ENCODE data around the gene ARFIP1.

DNA sequence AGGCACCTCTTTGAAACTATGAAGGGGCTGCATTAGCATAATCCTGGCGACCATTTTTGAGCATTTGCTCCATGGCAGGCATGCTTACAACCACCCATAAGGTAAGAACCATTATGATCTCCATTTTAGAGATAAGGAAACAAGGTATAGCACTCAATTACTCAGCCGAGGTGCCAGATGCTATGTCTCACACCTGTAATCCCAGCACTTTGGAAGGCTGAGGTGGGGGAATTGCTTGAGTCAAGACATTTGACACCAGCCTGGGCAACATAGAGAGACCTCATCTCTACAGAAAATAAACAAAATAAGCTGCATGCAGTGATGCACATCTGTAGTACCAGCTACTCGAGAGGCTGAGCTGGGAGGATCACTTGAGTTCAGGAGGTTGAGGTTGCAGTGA lies 43.8 kb upstream of the ARFIP1 start:
- TF ChIP-seq, protein P1, sequence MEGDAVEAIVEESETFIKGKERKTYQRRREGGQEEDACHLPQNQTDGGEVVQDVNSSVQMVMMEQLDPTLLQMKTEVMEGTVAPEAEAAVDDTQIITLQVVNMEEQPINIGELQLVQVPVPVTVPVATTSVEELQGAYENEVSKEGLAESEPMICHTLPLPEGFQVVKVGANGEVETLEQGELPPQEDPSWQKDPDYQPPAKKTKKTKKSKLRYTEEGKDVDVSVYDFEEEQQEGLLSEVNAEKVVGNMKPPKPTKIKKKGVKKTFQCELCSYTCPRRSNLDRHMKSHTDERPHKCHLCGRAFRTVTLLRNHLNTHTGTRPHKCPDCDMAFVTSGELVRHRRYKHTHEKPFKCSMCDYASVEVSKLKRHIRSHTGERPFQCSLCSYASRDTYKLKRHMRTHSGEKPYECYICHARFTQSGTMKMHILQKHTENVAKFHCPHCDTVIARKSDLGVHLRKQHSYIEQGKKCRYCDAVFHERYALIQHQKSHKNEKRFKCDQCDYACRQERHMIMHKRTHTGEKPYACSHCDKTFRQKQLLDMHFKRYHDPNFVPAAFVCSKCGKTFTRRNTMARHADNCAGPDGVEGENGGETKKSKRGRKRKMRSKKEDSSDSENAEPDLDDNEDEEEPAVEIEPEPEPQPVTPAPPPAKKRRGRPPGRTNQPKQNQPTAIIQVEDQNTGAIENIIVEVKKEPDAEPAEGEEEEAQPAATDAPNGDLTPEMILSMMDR (IDR thresholded peaks at IDR 0.05): no peak
- no peak for TF ChIP-seq EZH2 (IDR thresholded peaks at IDR 0.05; ENCODE audit: borderline replicate concordance, insufficient read depth, low read depth, low read length, poor library complexity, severe bottlenecking)
